SK-N-SH (cell line): ENCODE measurements around the gene PKNOX1. TPM values are rescaled to one million over a fixed set of nuclear protein-coding genes. Genes with fewer than 3 reads are reported as not detected.

Source experiments
- CTCF ChIA-PET: fragments of 300-600, 350-600 bp; formaldehyde crosslinking; extraction: SDS; loops from one replicate; lab custom pipeline; 2021; lab: Yijun Ruan, JAX
- POLR2A ChIA-PET: fragments of 350-600 bp; sonication (Branson Sonifier 250); formaldehyde crosslinking; extraction: SDS; loops from one replicate; lab custom pipeline; 2020; ENCODE audit warnings: antibody characterized with exemption, inconsistent platforms; lab: Yijun Ruan, JAX
- DNase-seq: peaks from one replicate; pipeline ENCODE4 v3.0.0; 2012
- H2AFZ ChIP-seq: fragments of 200-600 bp; sonication (generic); 2 replicates; pipeline ENCODE4 v1.8.1; 2016; ENCODE audit warnings: antibody characterized with exemption, mild to moderate bottlenecking, low read depth
- H3F3A ChIP-seq: fragments of 200-600 bp; sonication (generic); replicated peaks from 2 replicates; pipeline ENCODE3; 2016; ENCODE audit warnings: antibody characterized with exemption, mild to moderate bottlenecking; ENCODE audit not compliant: insufficient read depth
- H3K27ac ChIP-seq, 2 experiments: fragments of 200-500 bp in 1 of 2; fragments of 200-600 bp in 1 of 2; sonication (Bioruptor generic) in 1 of 2; sonication (generic), shearing (Covaris generic) in 1 of 2; 2 replicates each; pipeline versions ENCODE4 v1.5.1 to v1.6.1; 2014 to 2016; ENCODE audit warnings: low read depth in 2 of 2, inconsistent platforms in 1 of 2, low read length in 1 of 2, mild to moderate bottlenecking in 1 of 2, mixed read lengths in 1 of 2
- H3K27me3 ChIP-seq: fragments of 200-600 bp; sonication (generic), shearing (Covaris generic); 2 replicates; pipeline ENCODE4 v1.6.1; 2016; ENCODE audit warnings: mixed run types; ENCODE audit not compliant: insufficient read depth
- H3K36me3 ChIP-seq, 2 experiments: fragments of 200-500 bp in 1 of 2; fragments of 200-600 bp in 1 of 2; sonication (Bioruptor generic) in 1 of 2; sonication (generic) in 1 of 2; replicated peaks in 1 of 2; 2 replicates each; pipeline versions ENCODE3 to v1.5.1; 2014 to 2016; ENCODE audit warnings: low read length in 1 of 2, mild to moderate bottlenecking in 1 of 2; ENCODE audit not compliant: insufficient read depth in 2 of 2, control insufficient read depth in 1 of 2
- H3K4me1 ChIP-seq, 2 experiments: fragments of 200-500 bp in 1 of 2; fragments of 200-600 bp in 1 of 2; sonication (Bioruptor generic) in 1 of 2; sonication (generic), shearing (Covaris generic) in 1 of 2; 2 replicates each; pipeline versions ENCODE4 v1.5.1 to v1.6.1; 2014 to 2016; ENCODE audit warnings: low read depth in 1 of 2, low read length in 1 of 2, mixed run types in 1 of 2; ENCODE audit not compliant: insufficient read depth in 2 of 2, control insufficient read depth in 1 of 2
- H3K4me2 ChIP-seq: fragments of 200-600 bp; sonication (generic), shearing (Covaris generic); 2 replicates; pipeline ENCODE4 v1.6.1; 2017; ENCODE audit warnings: mixed run types
- H3K4me3 ChIP-seq, 2 experiments: fragments of 200-500 bp in 1 of 2; fragments of 200-600 bp in 1 of 2; sonication (Bioruptor generic) in 1 of 2; sonication (generic), shearing (Covaris generic) in 1 of 2; 2 replicates each; pipeline versions ENCODE4 v1.5.1 to v1.8.1; 2014 to 2016; ENCODE audit warnings: low read depth in 2 of 2, inconsistent platforms in 1 of 2, low read length in 1 of 2, mild to moderate bottlenecking in 1 of 2, mixed read lengths in 1 of 2, moderate library complexity in 1 of 2
- H3K79me2 ChIP-seq: fragments of 200-600 bp; sonication (generic); 2 replicates; pipeline ENCODE4 v1.8.1; 2017; ENCODE audit warnings: mild to moderate bottlenecking; ENCODE audit not compliant: insufficient read depth
- H3K9ac ChIP-seq: fragments of 200-600 bp; sonication (generic); 2 replicates; pipeline ENCODE4 v1.6.1; 2017; ENCODE audit warnings: mixed run types
- H3K9me2 ChIP-seq: fragments of 200-600 bp; sonication (generic); 2 replicates; pipeline ENCODE4 v1.6.1; 2017; ENCODE audit warnings: mixed run types
- H3K9me3 ChIP-seq: fragments of 200-600 bp; sonication (generic); 2 replicates; pipeline ENCODE4 v1.6.1; 2017; ENCODE audit warnings: mixed run types, mild to moderate bottlenecking, moderate library complexity
- H4K20me1 ChIP-seq: fragments of 200-600 bp; sonication (generic); 2 replicates; pipeline ENCODE4 v1.6.1; 2017; ENCODE audit warnings: mild to moderate bottlenecking, mixed run types; ENCODE audit not compliant: insufficient read depth
- ELF1 ChIP-seq: IDR thresholded peaks from 2 replicates; pipeline ENCODE4 v1.4.0; 2012
- MXI1 ChIP-seq: IDR thresholded peaks from 2 replicates; pipeline ENCODE4 v1.6.1; 2012; ENCODE audit warnings: mild to moderate bottlenecking, low read depth, low read length, improper control_type of control experiment
- RFX5 ChIP-seq: IDR thresholded peaks from 2 replicates; pipeline ENCODE4 v1.6.1; 2012; ENCODE audit warnings: mild to moderate bottlenecking, improper control_type of control experiment, low read length
- RXRA ChIP-seq: IDR thresholded peaks from 2 replicates; pipeline ENCODE4 v1.4.0; 2012; ENCODE audit warnings: low read depth, mild to moderate bottlenecking, borderline replicate concordance
- SIN3A ChIP-seq: IDR thresholded peaks from 2 replicates; pipeline ENCODE4 v1.6.1; 2012; ENCODE audit warnings: low read depth, mild to moderate bottlenecking, low read length, moderate library complexity, borderline replicate concordance
- SMC3 ChIP-seq: IDR thresholded peaks from 2 replicates; pipeline ENCODE4 v1.6.1; 2012; ENCODE audit warnings: low read depth, low read length, improper control_type of control experiment
- WGBS: methylation state at CpG from one replicate; pipeline ENCODE4 v1.1.6; 2017; ENCODE audit warnings: low lambda C conversion rate; 5-methylcytosine and 5-hydroxymethylcytosine counted together
- polyA plus RNA-seq, 3 experiments: library from polyadenylated mRNA; depleted of rRNA; stranded (reverse); fragments of >200 nt; gene quantifications; 2 replicates each; pipeline ENCODE4 v1.2.3, GENCODE V29; 2012
- TF ChIP-seq, protein P1 (sequence below): IDR thresholded peaks from 2 replicates; pipeline ENCODE4 v1.4.0; 2012; ENCODE audit warnings: low read depth, borderline replicate concordance
- TF ChIP-seq, protein P2 (sequence below): IDR thresholded peaks from 2 replicates; pipeline ENCODE4 v1.4.0; 2012; ENCODE audit warnings: low read depth, borderline replicate concordance
- TF ChIP-seq, protein P3 (sequence below): fragments of 150-350 bp; IDR thresholded peaks from 2 replicates; pipeline ENCODE4 v1.6.1; 2017; ENCODE audit warnings: antibody characterized with exemption, low read length, low read depth, borderline replicate concordance
- TF ChIP-seq, protein P4 (sequence below): IDR thresholded peaks from 2 replicates; pipeline ENCODE4; 2012

Gene PKNOX1
- polyA plus RNA-seq, 1 of the 3 experiments (the other 2 are of a cell fraction): 21.7 TPM

DNA sequence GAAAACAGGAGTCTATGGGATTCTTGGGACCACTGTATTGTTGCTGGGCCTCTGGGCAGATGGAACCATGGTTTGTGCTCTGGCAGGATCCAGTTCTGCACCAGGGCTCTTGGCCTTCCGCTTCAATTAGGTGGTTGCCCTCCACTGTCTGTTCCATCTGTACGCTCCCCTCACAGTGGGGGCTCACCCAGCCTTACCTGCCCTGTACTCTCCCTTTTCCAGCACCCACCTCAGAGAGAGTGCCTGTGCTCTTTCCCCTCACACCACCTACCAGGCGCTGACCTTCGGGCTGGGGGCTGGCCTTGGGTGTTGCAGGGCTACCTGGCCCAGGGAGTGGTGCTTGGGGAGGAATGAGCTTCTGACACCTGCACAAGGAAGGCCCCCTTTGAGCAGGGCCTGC, 7.5 kb downstream of the PKNOX1 start:
- TF ChIP-seq MXI1: no peak
- TF ChIP-seq RFX5: no peak
- no peak for TF ChIP-seq SIN3A
- no peak for TF ChIP-seq ELF1
- TF ChIP-seq RXRA: no peak
- H3K4me1 ChIP-seq: peaks cover 2 to 6% of the 10 kb centered on the region in 2 experiments; a peak in 2 of 4 replicates
- no peaks in the 10 kb centered on the region for H3F3A ChIP-seq
- H4K20me1 ChIP-seq: no peaks in the 10 kb centered on the region
- H3K9me2 ChIP-seq: no peaks in the 10 kb centered on the region
- H3K27ac ChIP-seq: no peak overlapping the region
- no peak overlapping the region for H3K4me3 ChIP-seq
- no peak for DNase-seq
- ChIA-PET POLR2A (interaction anchor here (0.5 kb wide), 1 partner anchor 836 kb away, joined by 3 read pairs; no protein-coding TSS in a partner anchor), CTCF (no interaction called here)
- no peak overlapping the region for H3K4me2 ChIP-seq
- H2AFZ ChIP-seq: no peak overlapping the region
- 0 out of 2 replicates have a peak, but pooled peaks cover 4% of the 10 kb centered on the region for H3K9me3 ChIP-seq
- H3K27me3 ChIP-seq: no peaks in the 10 kb centered on the region
- H3K9ac ChIP-seq: no peak overlapping the region
- peaks cover 83% of the 10 kb centered on the region for H3K79me2 ChIP-seq
- peaks cover 0 to 3% of the 10 kb centered on the region in 2 experiments for H3K36me3 ChIP-seq
- 94% methylated on average over 4 of the region's 4 CpGs for WGBS

DNA sequence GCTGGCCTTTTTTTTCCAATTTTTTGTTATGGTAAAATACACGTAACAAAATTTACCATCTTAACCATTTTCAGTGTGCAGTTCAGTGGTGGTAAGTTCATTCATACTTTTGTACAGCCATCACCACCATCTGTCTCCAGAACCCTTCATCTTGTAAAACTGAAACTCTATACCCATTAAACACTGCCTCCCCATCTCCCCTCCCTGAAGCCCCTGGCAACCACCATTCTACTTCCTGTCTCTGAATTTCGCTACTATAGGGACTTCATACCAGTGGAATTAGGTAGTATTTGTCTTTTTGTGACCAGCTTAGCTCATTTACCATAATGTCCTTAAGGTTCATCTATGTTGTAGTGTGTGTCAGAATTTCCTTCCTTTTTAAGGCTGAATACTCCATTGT, 8.7 kb downstream of the PKNOX1 start:
- TF ChIP-seq, protein P1, sequence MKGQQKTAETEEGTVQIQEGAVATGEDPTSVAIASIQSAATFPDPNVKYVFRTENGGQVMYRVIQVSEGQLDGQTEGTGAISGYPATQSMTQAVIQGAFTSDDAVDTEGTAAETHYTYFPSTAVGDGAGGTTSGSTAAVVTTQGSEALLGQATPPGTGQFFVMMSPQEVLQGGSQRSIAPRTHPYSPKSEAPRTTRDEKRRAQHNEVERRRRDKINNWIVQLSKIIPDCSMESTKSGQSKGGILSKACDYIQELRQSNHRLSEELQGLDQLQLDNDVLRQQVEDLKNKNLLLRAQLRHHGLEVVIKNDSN: no peak
- no peak for TF ChIP-seq SMC3
- TF ChIP-seq, protein P2, sequence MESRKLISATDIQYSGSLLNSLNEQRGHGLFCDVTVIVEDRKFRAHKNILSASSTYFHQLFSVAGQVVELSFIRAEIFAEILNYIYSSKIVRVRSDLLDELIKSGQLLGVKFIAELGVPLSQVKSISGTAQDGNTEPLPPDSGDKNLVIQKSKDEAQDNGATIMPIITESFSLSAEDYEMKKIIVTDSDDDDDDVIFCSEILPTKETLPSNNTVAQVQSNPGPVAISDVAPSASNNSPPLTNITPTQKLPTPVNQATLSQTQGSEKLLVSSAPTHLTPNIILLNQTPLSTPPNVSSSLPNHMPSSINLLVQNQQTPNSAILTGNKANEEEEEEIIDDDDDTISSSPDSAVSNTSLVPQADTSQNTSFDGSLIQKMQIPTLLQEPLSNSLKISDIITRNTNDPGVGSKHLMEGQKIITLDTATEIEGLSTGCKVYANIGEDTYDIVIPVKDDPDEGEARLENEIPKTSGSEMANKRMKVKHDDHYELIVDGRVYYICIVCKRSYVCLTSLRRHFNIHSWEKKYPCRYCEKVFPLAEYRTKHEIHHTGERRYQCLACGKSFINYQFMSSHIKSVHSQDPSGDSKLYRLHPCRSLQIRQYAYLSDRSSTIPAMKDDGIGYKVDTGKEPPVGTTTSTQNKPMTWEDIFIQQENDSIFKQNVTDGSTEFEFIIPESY: no peak
- TF ChIP-seq, protein P3, sequence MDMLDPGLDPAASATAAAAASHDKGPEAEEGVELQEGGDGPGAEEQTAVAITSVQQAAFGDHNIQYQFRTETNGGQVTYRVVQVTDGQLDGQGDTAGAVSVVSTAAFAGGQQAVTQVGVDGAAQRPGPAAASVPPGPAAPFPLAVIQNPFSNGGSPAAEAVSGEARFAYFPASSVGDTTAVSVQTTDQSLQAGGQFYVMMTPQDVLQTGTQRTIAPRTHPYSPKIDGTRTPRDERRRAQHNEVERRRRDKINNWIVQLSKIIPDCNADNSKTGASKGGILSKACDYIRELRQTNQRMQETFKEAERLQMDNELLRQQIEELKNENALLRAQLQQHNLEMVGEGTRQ: no peak
- TF ChIP-seq, protein P4, sequence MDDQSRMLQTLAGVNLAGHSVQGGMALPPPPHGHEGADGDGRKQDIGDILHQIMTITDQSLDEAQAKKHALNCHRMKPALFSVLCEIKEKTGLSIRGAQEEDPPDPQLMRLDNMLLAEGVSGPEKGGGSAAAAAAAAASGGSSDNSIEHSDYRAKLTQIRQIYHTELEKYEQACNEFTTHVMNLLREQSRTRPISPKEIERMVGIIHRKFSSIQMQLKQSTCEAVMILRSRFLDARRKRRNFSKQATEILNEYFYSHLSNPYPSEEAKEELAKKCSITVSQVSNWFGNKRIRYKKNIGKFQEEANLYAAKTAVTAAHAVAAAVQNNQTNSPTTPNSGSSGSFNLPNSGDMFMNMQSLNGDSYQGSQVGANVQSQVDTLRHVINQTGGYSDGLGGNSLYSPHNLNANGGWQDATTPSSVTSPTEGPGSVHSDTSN: no peak
- no peak overlapping the region for H3K4me2 ChIP-seq
- H3K4me3 ChIP-seq: no peak overlapping the region
- 80% methylated on average over 2 of the region's 2 CpGs for WGBS
- H2AFZ ChIP-seq: no peak overlapping the region
- peaks cover 2 to 6% of the 10 kb centered on the region in 2 experiments; a peak in 2 of 4 replicates for H3K4me1 ChIP-seq
- no peaks in the 10 kb centered on the region for H4K20me1 ChIP-seq
- peaks cover 72% of the 10 kb centered on the region for H3K79me2 ChIP-seq
- DNase-seq: no peak
- no peaks in the 10 kb centered on the region for H3K9me2 ChIP-seq
- no peak overlapping the region for H3K9ac ChIP-seq
- H3K36me3 ChIP-seq: no peaks in the 10 kb centered on the region
- no peaks in the 10 kb centered on the region for H3K9me3 ChIP-seq
- peak overlapping the region in 1 of 2 experiments; percentile 1; a peak in 1 of 4 replicates for H3K27ac ChIP-seq
- H3F3A ChIP-seq: no peaks in the 10 kb centered on the region
- H3K27me3 ChIP-seq: no peaks in the 10 kb centered on the region
- ChIA-PET CTCF (no interaction called here), POLR2A (no interaction called here)
